ENCODE measurements around the gene CCDC91.

GRCh38 chr12:28231248-28231647 is 41.0 kb downstream of the CCDC91 start:
- TF ChIP-seq CTCF (IDR thresholded peaks at IDR 0.05) (no peak), POLR2AphosphoS5 (IDR thresholded peaks at IDR 0.05) (no peak), POLR2A (IDR thresholded peaks at IDR 0.05) (no peak), EP300 (IDR thresholded peaks at IDR 0.05) (no peak)
